GM19395 (cell line): ENCODE results near the gene PTH2R.
A peak's percentile ranks its signal among the peaks of the same experiment; 100 is the strongest.
"Not testable (repeated sequence)": the region's sequence is repeated elsewhere in the genome, so short reads cannot be mapped to it uniquely, and the experiment has no call there.

Experiments
- ATAC-seq: cut with Tn5 transposase; IDR thresholded peaks from one replicate; pipeline ENCODE4 v1.9.1; 2021; ENCODE audit warnings: mild to moderate bottlenecking, moderate library complexity; ENCODE audit not compliant: unreplicated experiment

PTH2R gene, protein sequence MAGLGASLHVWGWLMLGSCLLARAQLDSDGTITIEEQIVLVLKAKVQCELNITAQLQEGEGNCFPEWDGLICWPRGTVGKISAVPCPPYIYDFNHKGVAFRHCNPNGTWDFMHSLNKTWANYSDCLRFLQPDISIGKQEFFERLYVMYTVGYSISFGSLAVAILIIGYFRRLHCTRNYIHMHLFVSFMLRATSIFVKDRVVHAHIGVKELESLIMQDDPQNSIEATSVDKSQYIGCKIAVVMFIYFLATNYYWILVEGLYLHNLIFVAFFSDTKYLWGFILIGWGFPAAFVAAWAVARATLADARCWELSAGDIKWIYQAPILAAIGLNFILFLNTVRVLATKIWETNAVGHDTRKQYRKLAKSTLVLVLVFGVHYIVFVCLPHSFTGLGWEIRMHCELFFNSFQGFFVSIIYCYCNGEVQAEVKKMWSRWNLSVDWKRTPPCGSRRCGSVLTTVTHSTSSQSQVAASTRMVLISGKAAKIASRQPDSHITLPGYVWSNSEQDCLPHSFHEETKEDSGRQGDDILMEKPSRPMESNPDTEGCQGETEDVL

DNA sequence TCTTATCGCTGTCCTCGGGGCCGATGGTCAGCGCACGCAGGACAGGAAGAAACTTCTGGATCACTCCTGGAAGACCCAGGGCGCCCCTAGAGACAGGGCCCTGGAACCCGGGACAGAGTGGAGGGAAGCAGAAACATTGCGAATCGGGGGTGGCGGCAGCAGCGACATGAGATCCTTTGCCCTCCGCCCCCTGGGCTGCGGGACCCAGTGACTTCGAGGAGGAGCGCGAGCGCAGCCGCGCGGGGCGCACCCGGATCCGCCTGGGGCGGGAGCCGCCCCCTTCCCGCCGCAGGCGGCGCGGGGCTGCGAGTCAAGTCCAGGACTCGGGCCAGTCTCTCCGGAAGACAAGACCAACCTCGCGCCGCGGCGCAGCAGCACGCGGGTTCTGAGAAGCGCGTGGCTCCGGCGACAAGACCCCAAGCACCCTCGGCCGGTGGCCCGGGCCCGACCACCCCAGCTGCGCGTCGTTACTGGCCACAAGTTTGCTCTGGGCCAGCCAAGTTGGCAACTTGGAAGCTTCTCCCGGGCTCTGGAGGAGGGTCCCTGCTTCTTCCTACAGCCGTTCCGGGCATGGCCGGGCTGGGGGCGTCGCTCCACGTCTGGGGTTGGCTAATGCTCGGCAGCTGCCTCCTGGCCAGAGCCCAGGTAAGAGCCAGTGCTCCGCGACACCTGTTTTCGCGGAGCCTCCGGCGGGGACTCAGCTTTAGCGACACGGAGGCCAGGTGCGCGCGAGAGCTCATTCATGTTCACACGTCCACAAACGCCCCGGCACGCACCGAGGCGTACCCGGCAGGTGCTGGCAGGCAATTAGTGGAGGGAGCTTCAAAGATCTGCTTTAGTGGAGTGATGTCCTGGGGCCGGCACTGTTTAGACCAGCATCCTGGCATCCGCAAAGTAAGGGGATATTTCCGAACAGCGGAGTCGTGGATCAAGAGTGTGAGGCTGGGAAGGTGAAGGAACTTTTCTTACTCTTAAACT lies at the start of gene PTH2R:
Gene PTH2R (plus strand): TSS at position 319 of the 978 bp plus-strand sequence. CDS start 252 bp downstream, at position 571.
- no peak for ATAC-seq

GRCh38 chr2:208356846-208357574 lies 49.6 kb upstream of the PTH2R start:
- ATAC-seq: no peak

DNA sequence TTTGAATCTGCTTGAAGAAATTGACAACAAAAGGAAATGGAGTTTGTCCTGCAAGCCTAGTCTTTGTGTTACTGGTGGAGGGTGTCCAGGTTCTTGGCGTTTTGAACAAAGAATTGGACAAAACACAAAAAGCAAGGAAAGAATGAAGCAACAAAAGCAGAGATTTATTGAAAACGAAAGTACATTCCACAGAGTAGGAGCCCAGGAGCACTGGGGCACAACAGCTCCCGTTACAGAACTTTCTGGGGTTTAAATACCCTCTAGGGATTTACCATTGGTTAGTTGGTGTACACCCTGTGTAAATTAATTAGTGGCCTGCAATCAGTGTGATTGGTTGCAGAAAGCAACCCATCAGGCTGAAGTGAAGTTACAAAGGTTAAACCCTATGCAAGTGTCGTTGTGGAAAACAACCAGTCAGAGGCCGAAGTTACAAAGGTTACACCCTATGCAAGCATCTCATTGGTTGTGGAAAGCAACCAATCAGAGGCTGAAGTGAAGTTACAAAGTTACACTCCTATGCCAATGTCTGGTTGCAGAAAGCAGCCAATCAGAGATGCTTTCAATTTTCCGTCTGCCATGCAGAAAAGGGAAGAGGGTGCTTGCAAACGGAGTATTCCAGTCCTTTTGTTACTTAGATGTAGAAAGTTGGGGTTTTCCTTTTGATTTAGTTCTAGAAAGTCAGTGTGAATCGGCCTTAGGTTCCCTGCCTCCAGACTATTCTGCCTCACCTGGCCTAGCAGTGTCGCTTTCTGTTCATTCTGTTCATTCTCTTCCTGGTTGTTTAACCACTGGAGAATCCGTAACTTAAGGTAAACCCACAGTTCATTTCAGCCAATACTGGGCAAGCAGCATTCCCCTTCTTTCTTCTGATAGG lies 47.6 kb upstream of the PTH2R start:
- no peak for ATAC-seq

GRCh38 chr2:208359632-208359986 lies 47.0 kb upstream of the PTH2R start:
- ATAC-seq: no peak

- no peak for ATAC-seq
These were observed 46.1 kb upstream of the PTH2R start for GRCh38 chr2:208360259-208361076.

GRCh38 chr2:208361077-208361441 lies 45.5 kb upstream of the PTH2R start:
- ATAC-seq: no peak

GRCh38 chr2:208363485-208363884 lies 43.1 kb upstream of the PTH2R start:
- peak; percentile 67 for ATAC-seq

- ATAC-seq: peak; percentile 62
These were observed 40.1 kb upstream of the PTH2R start for GRCh38 chr2:208366215-208367127.

DNA sequence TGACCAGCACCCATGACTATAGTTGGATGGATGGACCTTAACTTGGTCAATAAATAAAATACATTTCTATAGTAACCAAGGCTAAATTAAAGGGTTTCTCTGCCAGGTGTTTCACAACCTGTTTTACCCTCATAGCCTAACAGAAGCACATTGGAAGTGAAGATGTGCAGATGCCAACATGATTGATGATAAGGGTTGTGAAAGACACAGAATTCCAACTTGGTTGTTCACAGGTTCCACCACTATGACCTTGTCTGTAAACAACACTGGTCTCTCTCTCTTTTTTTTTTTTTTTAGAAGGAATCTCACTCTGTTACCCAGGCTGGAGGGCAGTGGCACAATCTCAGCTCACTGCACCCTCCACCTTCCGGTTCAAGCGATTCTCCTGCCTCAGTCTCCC lies 37.5 kb upstream of the PTH2R start:
- no peak for ATAC-seq

DNA sequence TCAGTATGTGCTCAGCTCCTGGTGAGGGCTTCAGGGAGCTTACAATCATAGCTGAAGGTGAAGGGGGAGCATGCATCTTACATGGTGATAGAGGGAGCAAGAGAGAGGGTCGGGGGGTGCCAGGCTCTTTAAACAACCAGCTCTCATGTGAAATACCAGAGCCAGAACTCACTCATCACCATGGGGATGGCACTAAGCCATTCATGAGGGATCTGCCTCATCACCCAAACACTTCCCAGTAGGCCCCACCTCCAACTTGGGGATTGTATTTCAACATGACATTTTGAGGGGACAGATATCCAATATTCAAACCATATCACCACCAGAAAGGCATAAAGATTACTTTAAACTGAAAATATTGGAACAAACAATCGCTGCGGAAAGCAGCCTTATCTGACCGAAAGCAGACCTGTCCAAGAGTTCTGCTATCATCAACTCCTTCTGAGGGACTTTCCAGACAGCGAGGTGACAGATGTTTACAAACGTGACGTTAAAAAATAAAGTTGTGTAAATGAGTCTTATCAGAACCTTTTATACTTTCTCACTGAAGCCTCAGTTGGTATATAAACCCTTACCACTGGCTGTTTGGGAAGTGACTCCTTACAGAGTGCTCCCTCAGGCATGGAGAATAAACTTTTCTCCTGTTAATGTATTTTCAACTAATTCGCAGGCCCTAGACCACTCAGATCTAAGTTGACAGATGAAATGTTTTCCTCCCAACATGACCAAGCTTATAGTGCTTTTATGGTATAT lies 35.5 kb upstream of the PTH2R start:
- ATAC-seq: no peak

DNA sequence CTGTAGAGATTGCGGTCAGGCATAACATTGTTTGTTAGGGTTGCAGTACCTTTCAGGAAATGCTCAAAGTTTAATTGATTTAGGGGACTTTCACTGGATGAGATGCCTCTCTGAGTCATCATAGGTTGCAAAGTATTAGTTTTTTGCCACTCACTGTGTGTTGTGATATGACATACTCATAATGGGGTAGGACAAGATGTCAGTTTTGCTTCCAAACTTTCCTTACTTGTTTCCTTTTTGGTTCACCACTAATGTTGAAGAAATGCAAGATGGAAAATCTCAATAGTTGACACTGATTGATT lies 35.0 kb upstream of the PTH2R start:
- ATAC-seq: no peak

GRCh38 chr2:208373460-208374089 lies 33.0 kb upstream of the PTH2R start:
- peak; percentile 74 for ATAC-seq

DNA sequence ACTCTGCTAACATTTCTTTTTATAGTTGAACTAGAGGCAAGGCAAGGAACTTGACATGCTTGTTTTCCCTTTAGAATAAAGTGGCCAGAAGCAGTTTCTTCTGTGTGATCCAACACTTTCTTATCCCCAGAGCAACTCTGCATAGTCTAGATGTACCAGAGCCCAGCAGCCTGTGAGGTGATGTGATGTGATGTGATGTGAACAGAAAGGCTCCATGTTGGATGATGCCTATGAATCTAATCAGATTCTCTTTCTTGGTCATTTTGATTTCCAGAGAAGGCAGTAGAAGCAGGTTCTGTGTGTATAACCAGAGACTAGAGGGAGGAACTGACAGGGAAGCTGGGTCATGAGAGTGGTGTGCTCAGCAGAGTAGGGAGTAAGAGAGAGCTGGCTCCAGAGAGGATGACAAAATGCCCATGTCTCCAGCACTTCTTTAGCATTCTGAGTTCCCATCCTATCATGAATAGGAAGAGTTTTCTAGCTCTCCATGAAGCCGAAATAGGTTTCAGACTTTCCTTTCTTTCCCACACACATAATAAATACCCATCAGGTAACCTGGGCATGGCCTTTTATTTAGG lies 31.0 kb upstream of the PTH2R start:
- ATAC-seq: no peak

DNA sequence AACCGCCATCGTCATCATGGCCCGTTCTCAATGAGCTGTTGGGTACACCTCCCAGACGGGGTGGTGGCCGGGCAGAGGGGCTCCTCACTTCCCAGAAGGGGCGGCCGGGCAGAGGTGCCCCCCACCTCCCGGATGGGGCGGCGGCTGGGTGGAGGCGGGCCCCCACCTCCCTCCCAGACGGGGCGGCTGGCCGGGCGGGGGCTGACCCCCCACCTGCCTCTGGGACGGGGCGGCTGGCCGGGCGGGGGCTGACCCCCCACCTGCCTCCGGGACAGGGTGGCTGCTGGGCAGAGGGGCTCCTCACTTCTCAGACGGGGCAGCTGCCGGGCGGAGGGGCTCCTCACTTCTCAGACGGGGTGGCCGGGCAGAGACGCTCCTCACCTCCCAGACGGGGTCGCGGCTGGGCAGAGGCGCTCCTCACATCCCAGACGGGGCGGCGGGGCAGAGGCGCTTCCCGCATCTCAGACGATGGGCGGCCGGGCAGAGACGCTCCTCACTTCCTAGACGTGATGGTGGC lies 29.2 kb upstream of the PTH2R start:
- ATAC-seq: not testable (repeated sequence)

GRCh38 chr2:208379192-208379591 lies 27.4 kb upstream of the PTH2R start:
- no peak for ATAC-seq

GRCh38 chr2:208384637-208385036 lies 22.0 kb upstream of the PTH2R start:
- no peak for ATAC-seq
